ENCODE measurements around the gene CACNA2D2. TPM values are rescaled to one million over a fixed set of nuclear protein-coding genes. Genes with fewer than 3 reads are reported as not detected.

Gene CACNA2D2
- polyA plus RNA-seq, 1 of the 3 experiments (the other 2 are of a cell fraction), result 1.1 TPM

DNA sequence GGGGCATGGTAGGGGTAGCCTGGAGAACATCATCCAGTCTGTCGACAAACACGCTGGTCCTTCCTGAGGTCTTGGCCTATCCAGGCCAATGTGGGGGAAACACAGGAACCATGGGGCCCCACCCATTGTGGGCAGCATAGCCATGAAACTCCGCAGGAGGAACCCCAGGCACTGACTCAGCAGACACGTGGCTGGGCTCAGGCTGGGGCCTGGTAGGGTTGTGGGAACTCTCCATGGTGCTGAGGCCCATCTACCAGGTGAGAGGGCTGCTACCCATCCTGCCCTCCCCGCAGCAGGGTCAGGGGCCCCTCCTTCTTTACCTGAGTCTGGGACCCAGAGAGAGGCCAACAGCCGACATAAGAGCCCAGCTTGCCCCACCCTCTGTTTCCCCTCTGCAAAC, 22.6 kb upstream of the CACNA2D2 start:
- H2AFZ ChIP-seq (ENCODE audit: low read depth), result no peak overlapping the region
- no peaks in the 10 kb centered on the region for H3K79me2 ChIP-seq (ENCODE audit: insufficient read depth)
- TF ChIP-seq MAX (IDR thresholded peaks at IDR 0.05; ENCODE audit: low read depth), result no peak
- TF ChIP-seq FOXM1 (IDR thresholded peaks at IDR 0.05; ENCODE audit: low read depth), result no peak
- TF ChIP-seq REST (IDR thresholded peaks at IDR 0.05; ENCODE audit: low read depth, low read length), result peak; percentile 95
- H3K9ac ChIP-seq, result no peak overlapping the region
- H3K27me3 ChIP-seq (ENCODE audit: insufficient read depth), result peaks cover 26% of the 10 kb centered on the region
- no peak overlapping the region; a peak in 1 of 4 replicates for H3K27ac ChIP-seq (ENCODE audit: low read depth in 2 of 2, low read length in 1 of 2)
- WGBS (ENCODE audit: low lambda C conversion rate), result 50% methylated on average over 4 of the region's 6 CpGs
- no peaks in the 10 kb centered on the region for H4K20me1 ChIP-seq (ENCODE audit: insufficient read depth)
- H3K9me3 ChIP-seq, result no peaks in the 10 kb centered on the region
- no peak for DNase-seq
- ChIA-PET CTCF (interaction anchor here (1.0 to 8.8 kb wide), 3 partner anchors 15 to 91 kb away, joined by 4 to 114 read pairs (median 4); no protein-coding TSS in a partner anchor), POLR2A (no interaction called here)
- H3K4me2 ChIP-seq, result no peak overlapping the region
- no peak overlapping the region for H3K4me3 ChIP-seq (ENCODE audit: low read depth in 2 of 2, low read length in 1 of 2)
- peaks cover 0 to 28% of the 10 kb centered on the region in 2 experiments; a peak in 1 of 4 replicates for H3K4me1 ChIP-seq (ENCODE audit: control insufficient read depth in 1 of 2, insufficient read depth in 2 of 2, low read depth in 1 of 2, low read length in 1 of 2)
- H3F3A ChIP-seq (replicated peaks; ENCODE audit: insufficient read depth), result no peaks in the 10 kb centered on the region
- H3K36me3 ChIP-seq (replicated peaks in 1 of 2; ENCODE audit: control insufficient read depth in 1 of 2, insufficient read depth in 2 of 2, low read length in 1 of 2), result no peaks in the 10 kb centered on the region
- H3K9me2 ChIP-seq, result no peaks in the 10 kb centered on the region

DNA sequence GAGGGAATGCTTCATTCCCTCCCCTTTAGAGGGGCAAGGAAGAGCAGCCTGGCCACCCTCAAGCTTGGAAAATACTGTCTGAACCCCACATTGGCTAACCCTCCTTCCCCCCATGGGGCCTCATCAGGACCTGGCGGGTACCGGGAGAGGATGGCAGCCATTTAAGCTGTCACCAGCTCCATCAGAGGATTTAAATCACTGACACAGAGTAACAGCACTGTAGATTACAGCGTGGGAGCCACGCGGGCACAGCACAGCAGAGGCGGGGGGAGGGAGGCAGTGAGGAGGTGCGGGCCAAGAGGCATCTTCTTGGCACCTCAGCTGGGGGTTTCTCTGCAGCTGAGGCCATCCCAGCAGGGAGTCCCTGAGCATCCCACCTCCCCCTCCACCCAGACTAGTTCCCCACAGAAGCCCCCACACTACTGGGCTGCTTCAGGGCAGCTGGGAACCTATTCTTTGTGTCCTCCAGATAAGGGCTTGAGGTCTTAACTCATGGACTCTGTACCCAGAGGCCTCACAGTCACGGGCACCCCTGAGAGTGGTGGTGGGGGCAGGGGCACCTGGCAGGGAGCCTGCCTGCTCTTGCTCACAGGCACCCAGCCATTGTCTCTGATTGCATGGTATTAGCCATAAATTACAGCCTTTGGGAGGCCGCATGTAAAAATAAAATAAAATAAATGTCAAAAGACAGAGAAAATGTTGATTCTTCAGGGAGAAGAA, 21.9 kb upstream of the CACNA2D2 start:
- POLR2A ChIA-PET, result no interaction called here
- H3K4me2 ChIP-seq, result no peak overlapping the region
- H3K79me2 ChIP-seq (ENCODE audit: insufficient read depth), result no peaks in the 10 kb centered on the region
- no peaks in the 10 kb centered on the region for H3F3A ChIP-seq (replicated peaks; ENCODE audit: insufficient read depth)
- 64% methylated on average over 8 of the region's 9 CpGs for WGBS (ENCODE audit: low lambda C conversion rate)
- H3K4me3 ChIP-seq (ENCODE audit: low read depth in 2 of 2, low read length in 1 of 2), result no peak overlapping the region
- H2AFZ ChIP-seq (ENCODE audit: low read depth), result no peak overlapping the region
- no peak overlapping the region; a peak in 1 of 4 replicates for H3K27ac ChIP-seq (ENCODE audit: low read depth in 2 of 2, low read length in 1 of 2)
- H3K9me3 ChIP-seq, result no peaks in the 10 kb centered on the region
- peaks cover 0 to 28% of the 10 kb centered on the region in 2 experiments; a peak in 1 of 4 replicates for H3K4me1 ChIP-seq (ENCODE audit: control insufficient read depth in 1 of 2, insufficient read depth in 2 of 2, low read depth in 1 of 2, low read length in 1 of 2)
- CTCF ChIA-PET, result interaction anchor here (1.0 to 8.8 kb wide), 4 partner anchors 10 to 90 kb away, joined by 3 to 114 read pairs (median 4); no protein-coding TSS in a partner anchor
- H3K36me3 ChIP-seq (replicated peaks in 1 of 2; ENCODE audit: control insufficient read depth in 1 of 2, insufficient read depth in 2 of 2, low read length in 1 of 2), result no peaks in the 10 kb centered on the region
- no peak overlapping the region for H3K9ac ChIP-seq
- H4K20me1 ChIP-seq (ENCODE audit: insufficient read depth), result no peaks in the 10 kb centered on the region
- H3K9me2 ChIP-seq, result no peaks in the 10 kb centered on the region
- H3K27me3 ChIP-seq (ENCODE audit: insufficient read depth), result peaks cover 27% of the 10 kb centered on the region
- peak; percentile 60 for DNase-seq
- TF ChIP-seq EP300 (IDR thresholded peaks at IDR 0.05; ENCODE audit: borderline replicate concordance in 1 of 2, low read depth in 1 of 2, low read length in 1 of 2), result no peak
- no peak for TF ChIP-seq MEF2A (IDR thresholded peaks at IDR 0.05; ENCODE audit: borderline replicate concordance, low read depth)
- no peak for TF ChIP-seq ELF1 (IDR thresholded peaks at IDR 0.05)
- no peak for TF ChIP-seq MAX (IDR thresholded peaks at IDR 0.05; ENCODE audit: low read depth)

Data from SK-N-SH (cell line).